ENCODE data around the gene GPR173.

The GPR173 gene

GRCh38 chrX:53004038-53004437, 44.6 kb upstream of the GPR173 start:
- H3K4me1 ChIP-seq (ENCODE audit: insufficient read depth, low read length): no peaks in the 10 kb centered on the region
- no peaks in the 10 kb centered on the region for H3K9me3 ChIP-seq (ENCODE audit: insufficient read depth, low read length, severe bottlenecking)
- H3K79me2 ChIP-seq (ENCODE audit: insufficient read depth, low read length): no peaks in the 10 kb centered on the region
- no peaks in the 10 kb centered on the region for H3K36me3 ChIP-seq (ENCODE audit: insufficient read depth, low read length)
- ATAC-seq (ENCODE audit: insufficient read depth, low read depth) (no peak), DNase-seq (no peak)
- H3K27me3 ChIP-seq (ENCODE audit: insufficient read depth, low read length, poor library complexity): no peaks in the 10 kb centered on the region
- TF ChIP-seq EZH2 (IDR thresholded peaks at IDR 0.05; ENCODE audit: borderline replicate concordance, low read depth, low read length, severe bottlenecking) (no peak), CTCF (IDR thresholded peaks at IDR 0.05; ENCODE audit: borderline replicate concordance, extremely low read depth, low read length, poor library complexity, severe bottlenecking) (no peak)
- H3K4me2 ChIP-seq (ENCODE audit: insufficient read depth, low read length): no peak overlapping the region
- no peak overlapping the region for H3K27ac ChIP-seq (ENCODE audit: low read length)
- H3K4me3 ChIP-seq (ENCODE audit: low read depth in 1 of 2, low read length in 2 of 2): no peak overlapping the region
- H3K9ac ChIP-seq (ENCODE audit: low read depth, low read length): no peak overlapping the region
- no peaks in the 10 kb centered on the region for H4K20me1 ChIP-seq (ENCODE audit: insufficient read depth, low read length)
- no peak overlapping the region for H2AFZ ChIP-seq (ENCODE audit: low read depth, low read length)

GRCh38 chrX:53004811-53005210, 43.8 kb upstream of the GPR173 start:
- Histone ChIP-seq H3K27ac (ENCODE audit: low read length) (no peak overlapping the region), H3K9me3 (ENCODE audit: insufficient read depth, low read length, severe bottlenecking) (no peaks in the 10 kb centered on the region), H3K9ac (ENCODE audit: low read depth, low read length) (no peak overlapping the region), H2AFZ (ENCODE audit: low read depth, low read length) (no peak overlapping the region), H3K36me3 (ENCODE audit: insufficient read depth, low read length) (no peaks in the 10 kb centered on the region), H4K20me1 (ENCODE audit: insufficient read depth, low read length) (no peaks in the 10 kb centered on the region), H3K4me3 (ENCODE audit: low read depth in 1 of 2, low read length in 2 of 2) (no peak overlapping the region), H3K4me2 (ENCODE audit: insufficient read depth, low read length) (no peak overlapping the region), H3K79me2 (ENCODE audit: insufficient read depth, low read length) (no peaks in the 10 kb centered on the region), H3K4me1 (ENCODE audit: insufficient read depth, low read length) (no peaks in the 10 kb centered on the region), H3K27me3 (ENCODE audit: insufficient read depth, low read length, poor library complexity) (no peaks in the 10 kb centered on the region)
- ATAC-seq (ENCODE audit: insufficient read depth, low read depth) (no peak), DNase-seq (no peak)
- TF ChIP-seq EZH2 (IDR thresholded peaks at IDR 0.05; ENCODE audit: borderline replicate concordance, low read depth, low read length, severe bottlenecking): no peak
- no peak for TF ChIP-seq CTCF (IDR thresholded peaks at IDR 0.05; ENCODE audit: borderline replicate concordance, extremely low read depth, low read length, poor library complexity, severe bottlenecking)

- H4K20me1 ChIP-seq (ENCODE audit: insufficient read depth, low read length): no peaks in the 10 kb centered on the region
- ATAC-seq (ENCODE audit: insufficient read depth, low read depth) (no peak), DNase-seq (no peak)
- H2AFZ ChIP-seq (ENCODE audit: low read depth, low read length): no peak overlapping the region
- no peak overlapping the region for H3K9ac ChIP-seq (ENCODE audit: low read depth, low read length)
- H3K79me2 ChIP-seq (ENCODE audit: insufficient read depth, low read length): no peaks in the 10 kb centered on the region
- H3K9me3 ChIP-seq (ENCODE audit: insufficient read depth, low read length, severe bottlenecking): no peaks in the 10 kb centered on the region
- H3K4me3 ChIP-seq (ENCODE audit: low read depth in 1 of 2, low read length in 2 of 2): no peak overlapping the region
- no peak for TF ChIP-seq CTCF (IDR thresholded peaks at IDR 0.05; ENCODE audit: borderline replicate concordance, extremely low read depth, low read length, poor library complexity, severe bottlenecking)
- no peak for TF ChIP-seq EZH2 (IDR thresholded peaks at IDR 0.05; ENCODE audit: borderline replicate concordance, low read depth, low read length, severe bottlenecking)
- no peaks in the 10 kb centered on the region for H3K27me3 ChIP-seq (ENCODE audit: insufficient read depth, low read length, poor library complexity)
- H3K36me3 ChIP-seq (ENCODE audit: insufficient read depth, low read length): no peaks in the 10 kb centered on the region
- no peaks in the 10 kb centered on the region for H3K4me1 ChIP-seq (ENCODE audit: insufficient read depth, low read length)
- H3K4me2 ChIP-seq (ENCODE audit: insufficient read depth, low read length): no peak overlapping the region
- no peak overlapping the region for H3K27ac ChIP-seq (ENCODE audit: low read length)
Observed at GRCh38 chrX:53005327-53005726, 43.3 kb upstream of the GPR173 start.

GRCh38 chrX:53009032-53009431, 39.6 kb upstream of the GPR173 start:
- H3K27me3 ChIP-seq (ENCODE audit: insufficient read depth, low read length, poor library complexity): no peaks in the 10 kb centered on the region
- no peaks in the 10 kb centered on the region for H3K36me3 ChIP-seq (ENCODE audit: insufficient read depth, low read length)
- H3K4me3 ChIP-seq (ENCODE audit: low read depth in 1 of 2, low read length in 2 of 2): no peak overlapping the region
- no peaks in the 10 kb centered on the region for H3K9me3 ChIP-seq (ENCODE audit: insufficient read depth, low read length, severe bottlenecking)
- no peak overlapping the region for H3K4me2 ChIP-seq (ENCODE audit: insufficient read depth, low read length)
- ATAC-seq (ENCODE audit: insufficient read depth, low read depth) (no peak), DNase-seq (no peak)
- no peaks in the 10 kb centered on the region for H3K4me1 ChIP-seq (ENCODE audit: insufficient read depth, low read length)
- H4K20me1 ChIP-seq (ENCODE audit: insufficient read depth, low read length): no peaks in the 10 kb centered on the region
- no peak overlapping the region for H2AFZ ChIP-seq (ENCODE audit: low read depth, low read length)
- no peak overlapping the region for H3K9ac ChIP-seq (ENCODE audit: low read depth, low read length)
- TF ChIP-seq EZH2 (IDR thresholded peaks at IDR 0.05; ENCODE audit: borderline replicate concordance, low read depth, low read length, severe bottlenecking): no peak
- TF ChIP-seq CTCF (IDR thresholded peaks at IDR 0.05; ENCODE audit: borderline replicate concordance, extremely low read depth, low read length, poor library complexity, severe bottlenecking): no peak
- H3K27ac ChIP-seq (ENCODE audit: low read length): no peak overlapping the region
- no peaks in the 10 kb centered on the region for H3K79me2 ChIP-seq (ENCODE audit: insufficient read depth, low read length)

All from DND-41 (cell line).